RWPE2 (cell line): ENCODE results near the gene RETREG2.

Experiments
- ATAC-seq: fragments of 200-7000 bp; cut with Tn5 transposase; 3 replicates; pipeline ENCODE4 v1.9.1; 2021; ENCODE audit warnings: low read depth
- DNase-seq: peaks from one replicate; pipeline ENCODE4 v3.0.0-alpha.2; 2020; ENCODE audit warnings: low spot score
- H3K27ac ChIP-seq: fragments of 450-650 bp; 2 replicates; pipeline ENCODE4 v1.5.1; 2017; ENCODE audit warnings: mild to moderate bottlenecking; ENCODE audit not compliant: poor library complexity, severe bottlenecking
- H3K27me3 ChIP-seq: fragments of 250-450 bp; sonication (Bioruptor Pico); 2 replicates; pipeline ENCODE4 v1.5.1; 2021; ENCODE audit warnings: mild to moderate bottlenecking, moderate library complexity; ENCODE audit not compliant: insufficient read depth, poor library complexity, severe bottlenecking
- H3K36me3 ChIP-seq: fragments of 250-450 bp; sonication (Bioruptor Pico); 2 replicates; pipeline ENCODE4 v1.5.1; 2020; ENCODE audit warnings: low read depth, mild to moderate bottlenecking, moderate library complexity
- H3K4me1 ChIP-seq: fragments of 250-450 bp; sonication (Bioruptor Pico); 2 replicates; pipeline ENCODE4 v1.5.1; 2021; ENCODE audit warnings: mild to moderate bottlenecking, moderate library complexity; ENCODE audit not compliant: insufficient read depth, poor library complexity, severe bottlenecking
- H3K4me3 ChIP-seq: fragments of 250-450 bp; sonication (Bioruptor Pico); 2 replicates; pipeline ENCODE4 v1.5.1; 2021; ENCODE audit warnings: mild to moderate bottlenecking, moderate library complexity; ENCODE audit not compliant: severe bottlenecking
- H3K9me3 ChIP-seq: fragments of 250-450 bp; sonication (Bioruptor Pico); 2 replicates; pipeline ENCODE4 v1.5.1; 2021; ENCODE audit warnings: mild to moderate bottlenecking, moderate library complexity; ENCODE audit not compliant: severe bottlenecking
- TF ChIP-seq, protein P1 (sequence below): fragments of 450-650 bp; IDR thresholded peaks from one replicate; pipeline ENCODE4 v1.5.1; 2017; ENCODE audit warnings: mild to moderate bottlenecking, moderate library complexity; ENCODE audit not compliant: poor library complexity, severe bottlenecking

The RETREG2 gene

DNA sequence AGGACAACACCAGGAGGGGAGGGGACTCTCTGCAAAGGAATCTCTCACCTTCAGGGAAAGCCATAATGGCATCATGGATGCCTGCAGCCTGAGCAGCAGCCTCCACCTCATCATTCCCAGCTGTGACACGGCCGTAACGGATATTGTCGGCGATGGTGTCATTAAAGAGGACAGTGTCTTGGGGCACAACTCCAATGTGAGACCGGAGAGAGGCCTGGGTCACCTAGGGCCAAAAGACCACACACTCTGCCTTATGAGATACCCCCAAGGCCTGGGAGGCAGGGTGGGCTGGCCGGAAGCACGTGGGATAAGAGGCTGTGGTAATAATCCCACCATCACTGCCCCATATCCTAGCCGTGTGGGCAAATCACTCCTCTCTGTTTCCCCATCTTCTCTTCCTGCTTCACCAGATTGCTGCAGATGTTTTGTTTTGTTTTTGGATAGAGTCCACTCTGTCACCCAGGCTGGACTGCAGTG, 32.8 kb downstream of the RETREG2 start:
- ATAC-seq (no peak), DNase-seq (no peak)
- TF ChIP-seq, protein P1, sequence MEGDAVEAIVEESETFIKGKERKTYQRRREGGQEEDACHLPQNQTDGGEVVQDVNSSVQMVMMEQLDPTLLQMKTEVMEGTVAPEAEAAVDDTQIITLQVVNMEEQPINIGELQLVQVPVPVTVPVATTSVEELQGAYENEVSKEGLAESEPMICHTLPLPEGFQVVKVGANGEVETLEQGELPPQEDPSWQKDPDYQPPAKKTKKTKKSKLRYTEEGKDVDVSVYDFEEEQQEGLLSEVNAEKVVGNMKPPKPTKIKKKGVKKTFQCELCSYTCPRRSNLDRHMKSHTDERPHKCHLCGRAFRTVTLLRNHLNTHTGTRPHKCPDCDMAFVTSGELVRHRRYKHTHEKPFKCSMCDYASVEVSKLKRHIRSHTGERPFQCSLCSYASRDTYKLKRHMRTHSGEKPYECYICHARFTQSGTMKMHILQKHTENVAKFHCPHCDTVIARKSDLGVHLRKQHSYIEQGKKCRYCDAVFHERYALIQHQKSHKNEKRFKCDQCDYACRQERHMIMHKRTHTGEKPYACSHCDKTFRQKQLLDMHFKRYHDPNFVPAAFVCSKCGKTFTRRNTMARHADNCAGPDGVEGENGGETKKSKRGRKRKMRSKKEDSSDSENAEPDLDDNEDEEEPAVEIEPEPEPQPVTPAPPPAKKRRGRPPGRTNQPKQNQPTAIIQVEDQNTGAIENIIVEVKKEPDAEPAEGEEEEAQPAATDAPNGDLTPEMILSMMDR: no peak
- Histone ChIP-seq H3K27ac (no peak overlapping the region), H3K27me3 (no peaks in the 10 kb centered on the region), H3K4me1 (peaks cover 7% of the 10 kb centered on the region), H3K4me3 (no peak overlapping the region), H3K9me3 (no peaks in the 10 kb centered on the region), H3K36me3 (peaks cover 46% of the 10 kb centered on the region)

DNA sequence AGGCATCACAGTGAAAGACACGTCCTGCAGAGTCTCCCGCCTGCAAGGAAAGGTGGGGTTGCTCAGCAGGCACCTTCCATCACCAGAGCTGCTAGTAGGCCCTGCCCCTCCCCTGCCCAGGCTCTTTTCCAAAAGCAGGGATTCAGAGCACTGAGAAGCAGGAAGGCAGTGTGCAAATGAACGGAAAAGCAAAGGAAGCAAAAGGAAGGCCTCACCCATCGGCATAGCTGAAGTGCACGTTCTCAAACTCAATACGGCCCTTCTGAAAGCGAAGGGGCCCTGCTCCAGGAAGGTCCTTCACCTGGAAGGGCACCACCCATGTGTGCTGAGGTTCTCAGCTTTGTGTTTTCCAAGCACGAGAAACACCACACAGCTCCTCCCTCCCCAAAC, 34.9 kb downstream of the RETREG2 start:
- no peak for DNase-seq
- peaks cover 4% of the 10 kb centered on the region for H3K4me1 ChIP-seq

DNA sequence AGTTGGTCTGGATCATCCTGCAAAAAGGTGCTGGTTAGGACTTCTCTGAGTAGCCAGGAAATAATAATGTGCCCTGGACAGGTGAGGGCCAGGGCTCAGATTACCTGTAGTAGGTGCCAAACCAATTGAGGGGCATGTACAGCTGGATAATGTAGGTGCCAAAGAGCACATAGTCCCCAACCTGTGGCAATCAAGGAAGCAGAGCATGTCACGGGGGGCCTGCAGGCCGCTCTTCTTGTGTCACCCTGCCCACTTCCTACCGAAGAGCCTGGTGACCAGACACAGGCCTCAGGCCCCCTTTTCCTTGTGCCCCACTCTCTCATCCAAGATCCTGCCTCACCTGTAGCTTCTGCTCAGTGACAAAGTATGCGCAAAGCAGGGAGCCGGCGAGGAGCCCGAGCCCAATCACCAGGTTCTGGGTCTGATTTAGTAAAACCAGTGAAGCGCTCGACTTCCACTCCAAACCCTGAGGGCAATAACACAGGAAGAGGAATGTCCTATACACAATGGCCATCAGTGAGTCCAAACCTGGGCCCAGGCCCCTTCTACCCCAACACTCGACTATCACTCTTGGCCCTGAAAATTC, 35.5 kb downstream of the RETREG2 start:
- Histone ChIP-seq H3K4me3 (no peak overlapping the region), H3K27ac (no peak overlapping the region), H3K36me3 (peaks cover 46% of the 10 kb centered on the region), H3K9me3 (no peaks in the 10 kb centered on the region), H3K4me1 (peaks cover 4% of the 10 kb centered on the region), H3K27me3 (no peaks in the 10 kb centered on the region)
- DNase-seq (no peak), ATAC-seq (no peak)
- TF ChIP-seq, protein P1: no peak

More for the DNA sequence above, 34.9 kb downstream of the RETREG2 start:
- Histone ChIP-seq H3K27ac (no peak overlapping the region), H3K4me3 (no peak overlapping the region), H3K9me3 (no peaks in the 10 kb centered on the region), H3K36me3 (peaks cover 51% of the 10 kb centered on the region), H3K27me3 (no peaks in the 10 kb centered on the region)
- TF ChIP-seq, protein P1: no peak
- no peak for ATAC-seq

DNA sequence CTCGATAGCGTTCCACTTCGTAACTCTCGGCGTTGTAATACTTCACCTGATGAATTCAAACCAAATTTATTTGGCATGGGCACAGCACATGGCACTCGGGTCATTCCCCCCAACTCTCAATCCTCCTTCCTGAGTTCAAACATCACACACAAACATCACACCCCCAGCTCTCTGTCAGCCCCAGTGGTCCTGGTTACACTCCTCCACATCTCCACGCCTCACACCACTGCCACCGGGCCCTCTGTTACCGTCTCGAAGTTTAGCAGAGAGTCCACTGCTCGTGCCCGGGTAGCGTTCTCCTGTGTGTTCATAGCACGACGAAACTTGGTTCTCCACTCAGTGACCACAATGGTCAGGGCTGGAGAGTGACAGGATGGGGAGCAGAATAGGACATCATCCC, 36.1 kb downstream of the RETREG2 start:
- no peak overlapping the region for H3K27ac ChIP-seq
- peaks cover 4% of the 10 kb centered on the region for H3K4me1 ChIP-seq
- no peaks in the 10 kb centered on the region for H3K27me3 ChIP-seq
- TF ChIP-seq, protein P1: no peak
- peaks cover 43% of the 10 kb centered on the region for H3K36me3 ChIP-seq
- no peak for ATAC-seq
- no peaks in the 10 kb centered on the region for H3K9me3 ChIP-seq
- H3K4me3 ChIP-seq: no peak overlapping the region
- no peak for DNase-seq

DNA sequence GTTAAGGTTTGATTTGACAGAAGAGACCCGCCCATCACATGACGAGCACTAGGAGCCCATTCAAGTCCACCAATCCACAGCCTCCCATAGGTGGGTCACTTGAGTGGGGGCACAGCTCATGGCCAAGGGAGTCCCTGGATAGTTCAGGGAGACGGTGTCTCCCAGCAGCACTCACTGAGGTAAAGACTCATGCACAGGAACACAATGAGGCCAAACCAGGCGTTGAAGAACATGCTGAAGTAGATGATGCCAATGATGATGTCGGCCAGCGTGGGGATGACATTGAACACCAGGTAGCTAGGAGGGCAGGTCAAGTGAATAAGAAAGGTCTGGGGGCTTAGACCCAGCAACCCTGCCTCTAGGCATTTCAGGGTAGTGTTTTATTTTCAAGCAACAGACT, 36.7 kb downstream of the RETREG2 start:
- H3K4me3 ChIP-seq: no peak overlapping the region
- H3K9me3 ChIP-seq: no peaks in the 10 kb centered on the region
- no peak for DNase-seq
- H3K27me3 ChIP-seq: no peaks in the 10 kb centered on the region
- H3K4me1 ChIP-seq: peaks cover 4% of the 10 kb centered on the region
- ATAC-seq: no peak
- no peak overlapping the region for H3K27ac ChIP-seq
- TF ChIP-seq, protein P1: no peak
- peaks cover 43% of the 10 kb centered on the region for H3K36me3 ChIP-seq
